T-helper 2 cell (primary cell): Measurements from ENCODE around the gene BTN1A1.
A peak's percentile ranks its signal among the peaks of the same experiment; 100 is the strongest.
"Not testable (repeated sequence)": the region's sequence is repeated elsewhere in the genome, so short reads cannot be mapped to it uniquely, and the experiment has no call there.

Experiments
- DNase-seq, 5 experiments: peaks; one replicate each; pipeline versions ENCODE4 v3.0.0 to v3.0.0-alpha.2; 2012 to 2022

Gene BTN1A1

GRCh38 chr6:26475823-26476729, 24.0 kb upstream of the BTN1A1 start:
- DNase-seq: no peak

DNA sequence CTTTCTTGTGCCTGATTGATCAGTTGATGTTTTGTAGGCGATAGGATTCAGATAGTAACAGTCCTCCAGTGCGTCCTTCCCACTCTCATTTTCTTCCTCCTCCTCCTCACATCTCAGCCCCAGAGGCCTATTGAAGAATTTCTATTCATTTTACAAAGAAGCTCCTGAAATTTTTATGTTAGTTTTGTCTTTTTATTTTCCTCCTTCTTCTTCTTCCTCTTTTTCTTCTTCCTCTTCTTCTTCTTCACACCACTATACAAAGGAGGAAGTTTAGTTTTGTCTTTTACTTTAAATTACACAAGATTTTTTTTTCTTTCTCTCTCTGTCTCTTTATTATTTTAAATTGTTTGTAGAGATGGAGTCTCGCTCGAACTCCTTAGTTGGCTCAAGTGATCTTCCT, 23.2 kb upstream of the BTN1A1 start:
- DNase-seq: no peak

DNA sequence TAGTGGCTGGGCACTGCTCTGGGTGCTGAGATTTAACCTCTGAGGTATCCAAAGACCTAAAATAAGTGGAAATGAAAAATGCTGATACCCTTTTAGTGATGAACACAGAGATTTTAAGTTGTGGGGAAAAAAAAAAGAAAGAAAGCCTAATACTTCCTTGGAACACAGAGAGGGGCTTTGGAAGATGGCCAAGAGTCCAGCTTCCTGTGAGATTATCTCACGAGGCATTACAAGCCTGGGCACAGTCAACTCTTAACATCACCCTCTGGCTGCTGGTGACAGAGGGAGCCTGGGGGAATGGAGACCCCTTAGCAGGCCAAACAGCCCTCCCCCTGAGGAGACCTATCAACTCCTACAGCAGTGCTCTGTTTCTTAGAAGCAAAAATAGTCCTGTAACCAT, 22.7 kb upstream of the BTN1A1 start:
- no peak for DNase-seq

DNA sequence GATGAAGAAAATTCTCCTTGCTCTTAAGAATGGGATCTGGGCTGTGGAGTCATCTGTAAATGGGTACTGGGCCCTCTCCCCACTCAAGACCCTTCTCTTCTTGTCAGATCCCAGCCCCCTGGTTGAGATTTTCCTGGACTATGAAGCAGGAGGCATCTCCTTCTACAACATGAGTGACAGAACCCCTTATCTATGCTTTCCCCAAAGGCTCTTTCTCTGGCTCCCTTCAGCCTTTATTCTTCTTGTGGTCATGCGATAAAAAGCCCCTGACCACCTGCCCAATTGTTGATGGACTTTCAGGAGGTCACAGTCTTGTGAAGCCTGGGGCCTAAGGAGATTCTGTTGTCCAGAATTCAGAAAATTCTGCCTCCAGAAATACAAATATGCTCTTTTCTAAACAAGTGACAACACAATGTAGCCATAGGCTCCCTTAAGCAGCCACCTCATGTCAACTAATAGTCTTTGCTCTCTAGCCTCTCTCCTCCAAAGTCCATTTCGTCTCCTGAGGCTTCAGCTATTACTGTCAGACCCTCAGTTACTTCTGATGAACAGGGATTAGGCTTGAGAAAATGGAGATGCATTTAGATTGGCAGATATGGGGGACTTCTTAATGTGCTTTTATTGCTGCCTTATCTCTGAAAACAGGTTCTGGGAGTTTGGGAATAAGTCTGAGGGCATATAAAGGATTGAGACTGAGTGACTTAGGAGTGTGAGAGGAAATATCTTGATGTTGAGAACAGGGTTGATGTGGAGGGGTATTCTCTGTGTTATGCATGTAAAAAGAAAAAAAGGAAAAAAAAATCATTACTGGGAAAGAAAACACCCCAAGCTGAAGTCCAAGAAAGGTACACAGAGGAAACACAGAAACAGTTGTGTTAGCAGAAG, 21.8 kb upstream of the BTN1A1 start:
- no peak for DNase-seq

DNA sequence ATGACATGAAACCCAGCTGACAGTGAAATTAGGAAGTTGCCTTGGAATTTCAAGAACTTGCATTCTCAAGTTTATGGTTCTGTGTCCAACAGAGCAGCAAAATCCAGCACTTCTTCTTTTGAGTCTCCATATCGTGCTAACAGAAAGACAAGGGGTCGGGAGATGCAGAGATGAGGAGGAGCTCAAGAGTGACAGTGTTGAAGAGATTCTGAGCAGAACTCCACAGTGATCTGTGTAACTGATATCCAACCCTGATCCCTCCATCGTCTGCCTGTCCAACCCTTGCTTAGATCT, 21.2 kb upstream of the BTN1A1 start:
- DNase-seq: no peak

DNA sequence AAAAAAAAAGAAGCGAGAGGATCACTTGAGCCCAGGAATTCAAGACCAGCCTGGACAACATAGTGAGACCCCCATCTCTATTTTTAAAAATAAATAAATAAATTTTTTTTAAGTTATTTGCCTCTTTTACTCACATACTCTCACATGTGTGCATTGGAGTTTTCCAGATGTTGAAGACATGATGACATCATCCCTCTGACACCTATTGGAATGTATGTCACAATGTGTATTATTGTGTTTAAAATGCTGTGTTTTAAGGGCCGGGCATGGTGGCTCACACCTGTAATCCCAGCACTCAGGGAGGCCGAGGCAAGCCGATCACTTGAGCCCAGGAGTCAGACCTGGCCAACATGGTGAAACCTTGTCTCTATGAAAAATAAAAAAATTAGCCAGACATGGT, 17.8 kb upstream of the BTN1A1 start:
- no peak for DNase-seq

GRCh38 chr6:26483727-26484126, 16.4 kb upstream of the BTN1A1 start:
- no peak for DNase-seq

DNA sequence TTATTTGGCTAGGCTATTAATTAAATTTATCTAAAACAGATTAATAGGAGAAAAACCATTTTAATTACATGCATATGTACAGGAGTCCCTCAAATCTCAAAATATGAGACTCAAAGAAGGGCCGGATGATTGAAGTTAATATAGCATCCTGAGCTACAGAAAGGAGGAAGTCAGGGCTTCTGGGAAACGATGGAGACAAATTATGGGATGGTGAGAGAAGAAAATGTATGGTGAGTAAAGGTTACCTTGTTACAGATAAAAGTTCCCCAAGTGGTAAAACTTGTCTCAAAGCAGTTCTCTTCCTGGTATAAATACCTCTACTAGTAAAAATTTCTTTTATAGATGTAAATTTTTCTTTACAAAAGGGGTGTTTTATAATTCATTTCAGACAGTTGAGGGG, 15.9 kb upstream of the BTN1A1 start:
- no peak for DNase-seq

DNA sequence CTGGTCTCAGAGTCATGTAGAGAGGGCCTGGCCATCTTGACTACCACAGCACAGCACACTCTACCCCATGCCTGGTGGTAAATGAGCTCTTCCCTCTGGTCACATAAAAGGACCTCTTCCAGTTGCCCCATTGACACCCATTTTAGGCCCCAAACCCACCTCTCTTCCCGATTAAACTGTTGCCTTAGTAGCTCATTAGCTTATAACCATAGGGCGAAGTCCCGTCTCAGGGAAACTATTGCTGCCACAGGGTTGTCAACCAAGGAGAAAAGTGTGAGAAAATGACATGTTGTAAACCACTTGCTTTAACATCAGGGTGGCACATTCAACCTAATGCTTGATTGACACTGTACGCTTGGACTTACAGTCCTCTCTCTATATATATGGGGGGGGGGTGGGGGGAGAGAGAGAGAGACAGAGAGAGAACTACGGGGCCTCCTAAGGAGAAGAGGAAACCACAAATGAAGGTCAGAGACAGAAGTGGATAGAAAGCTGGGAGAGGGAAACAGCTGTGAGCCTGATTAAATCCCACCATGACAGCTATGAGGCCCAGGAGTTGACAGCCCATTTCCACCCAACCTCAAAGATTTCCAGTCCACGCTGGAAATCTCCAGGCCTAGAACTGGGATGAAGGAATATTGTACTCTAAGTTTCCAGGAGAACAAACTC, 14.9 kb upstream of the BTN1A1 start:
- no peak for DNase-seq

DNA sequence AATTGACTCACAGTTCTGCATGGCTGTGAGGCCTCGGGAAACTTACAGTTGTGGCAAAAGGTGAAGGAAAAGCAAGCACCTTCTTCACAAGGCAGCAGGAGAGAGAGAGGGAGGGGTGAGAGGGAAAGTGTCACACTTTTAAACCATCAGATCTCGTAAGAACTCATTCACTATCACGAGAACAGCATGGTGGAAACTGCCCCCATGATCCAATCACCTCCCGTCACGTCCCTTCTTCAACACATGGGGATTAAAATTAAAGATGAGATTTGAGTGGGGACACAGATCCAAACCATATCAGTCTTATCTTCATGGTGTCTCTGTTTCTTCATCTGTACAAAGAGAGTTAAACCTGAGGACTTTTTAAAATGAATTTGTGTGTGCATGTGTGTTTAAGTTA, 13.7 kb upstream of the BTN1A1 start:
- no peak for DNase-seq

- DNase-seq: no peak
Measured at GRCh38 chr6:26487466-26487865, 12.6 kb upstream of the BTN1A1 start.

- peak in 1 of 5 experiments; percentile 8 for DNase-seq
Measured at GRCh38 chr6:26489996-26490964, 9.8 kb upstream of the BTN1A1 start.

- no peak for DNase-seq
Measured at GRCh38 chr6:26491604-26492003, 8.5 kb upstream of the BTN1A1 start.

DNA sequence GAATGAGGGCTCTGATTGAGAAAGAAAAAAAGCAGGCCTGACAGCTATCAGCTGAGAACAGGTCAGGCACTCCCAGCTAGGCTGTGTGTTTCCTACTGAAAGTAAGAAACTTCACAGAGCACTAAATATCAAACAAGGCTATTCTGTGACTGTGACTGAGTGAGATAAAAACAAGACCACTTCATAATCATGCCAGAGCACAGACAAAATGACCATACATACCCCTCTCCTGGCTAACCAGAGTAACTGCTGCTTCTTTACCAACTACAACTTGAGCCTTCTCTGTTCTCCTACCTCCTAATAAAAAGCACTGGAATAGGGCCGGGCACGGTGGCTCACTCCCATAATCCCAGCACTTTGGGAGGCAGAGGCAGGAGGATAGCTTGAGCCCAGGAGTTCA, 6.8 kb upstream of the BTN1A1 start:
- DNase-seq: peak in 1 of 5 experiments; percentile 39

DNA sequence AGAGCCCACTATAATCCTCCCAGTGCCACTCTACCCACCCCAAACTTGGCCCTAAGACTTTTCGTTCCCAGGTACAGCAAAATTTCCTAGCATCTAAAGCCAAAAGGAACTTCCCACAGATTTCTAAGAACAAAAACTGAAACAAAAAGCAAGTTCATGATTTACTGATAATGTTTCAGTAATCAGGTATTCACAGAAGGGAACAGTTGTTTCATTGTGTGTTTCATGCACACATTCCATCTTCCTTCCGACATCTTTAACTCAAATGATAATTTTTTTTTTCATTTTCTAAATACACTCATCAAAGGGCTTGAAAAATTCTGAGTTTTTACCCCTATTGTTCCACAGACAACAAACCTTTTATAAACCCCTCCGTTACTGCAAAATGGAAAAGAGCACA, 6.0 kb upstream of the BTN1A1 start:
- DNase-seq: no peak

- no peak for DNase-seq
Measured at GRCh38 chr6:26495281-26495680, 4.8 kb upstream of the BTN1A1 start.

DNA sequence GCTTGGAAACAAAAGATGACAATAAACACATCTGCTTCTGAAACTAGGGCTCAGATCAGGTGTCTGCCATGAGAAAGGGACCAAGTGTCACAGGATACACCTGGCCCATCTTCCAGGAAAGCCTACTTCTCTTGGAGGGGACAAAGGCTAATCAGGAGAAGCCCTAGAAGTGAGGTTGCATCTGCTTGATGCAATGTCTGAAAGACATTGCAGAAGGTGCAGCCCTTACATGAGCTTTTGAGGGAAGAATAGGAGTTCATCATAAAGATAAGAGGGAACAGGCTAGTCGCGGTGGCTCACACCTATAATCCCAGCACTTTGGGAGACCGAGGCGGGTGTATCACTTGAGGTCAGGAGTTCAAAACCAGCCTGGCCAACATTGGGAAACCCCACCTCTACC, 2.5 kb upstream of the BTN1A1 start:
- no peak for DNase-seq

DNA sequence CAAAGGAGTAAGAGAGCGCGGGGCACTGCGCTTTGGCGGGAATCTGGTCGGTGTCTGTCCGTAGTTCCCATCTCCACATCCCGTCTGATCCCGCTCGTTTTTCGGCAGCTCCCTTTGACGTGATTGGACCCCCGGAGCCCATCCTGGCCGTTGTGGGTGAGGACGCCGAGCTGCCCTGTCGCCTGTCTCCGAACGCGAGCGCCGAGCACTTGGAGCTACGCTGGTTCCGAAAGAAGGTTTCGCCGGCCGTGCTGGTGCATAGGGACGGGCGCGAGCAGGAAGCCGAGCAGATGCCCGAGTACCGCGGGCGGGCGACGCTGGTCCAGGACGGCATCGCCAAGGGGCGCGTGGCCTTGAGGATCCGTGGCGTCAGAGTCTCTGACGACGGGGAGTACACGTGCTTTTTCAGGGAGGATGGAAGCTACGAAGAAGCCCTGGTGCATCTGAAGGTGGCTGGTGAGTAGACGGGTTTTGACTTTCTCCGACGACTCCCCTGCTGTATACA, 1.4 kb downstream of the BTN1A1 start:
- DNase-seq: peak; percentile 2 to 51 (median 12)

DNA sequence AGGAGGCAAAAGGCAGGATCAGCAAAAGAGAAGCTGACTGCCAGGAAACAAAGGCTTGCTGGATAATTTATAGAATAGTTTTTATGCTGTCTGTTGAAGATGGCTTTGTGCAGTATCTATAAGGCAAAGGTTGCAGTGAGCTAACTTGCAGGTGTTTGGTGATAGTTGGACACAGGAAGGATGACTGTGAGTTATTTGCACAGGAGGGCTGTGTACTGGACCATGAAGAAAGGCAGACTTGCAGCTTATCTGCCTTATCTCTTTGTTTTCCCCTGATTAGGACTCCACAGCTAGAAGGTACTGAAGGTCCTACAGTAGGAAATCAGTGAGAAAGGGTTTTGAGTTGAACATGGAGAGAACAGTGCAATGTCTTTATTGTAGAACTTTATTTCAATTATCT, 2.1 kb downstream of the BTN1A1 start:
- no peak for DNase-seq

DNA sequence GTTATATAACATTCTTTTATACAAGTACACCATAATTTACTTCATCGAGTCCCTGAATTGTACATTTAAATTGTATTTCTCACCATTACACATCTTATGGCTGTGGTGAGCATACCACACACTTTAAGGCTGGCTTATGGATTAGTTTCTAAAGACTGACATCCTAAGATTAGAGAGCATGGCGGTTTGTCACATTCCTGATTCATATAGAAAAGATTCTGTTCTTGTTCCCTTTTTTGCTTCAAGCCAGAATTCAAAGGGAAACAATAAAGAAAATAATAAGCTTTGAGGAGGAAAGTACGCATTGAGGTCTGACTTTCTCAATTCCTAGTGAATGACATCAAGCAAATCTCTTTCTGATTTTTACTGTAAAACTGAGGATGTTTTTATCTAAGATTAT, 2.5 kb downstream of the BTN1A1 start:
- DNase-seq: no peak

DNA sequence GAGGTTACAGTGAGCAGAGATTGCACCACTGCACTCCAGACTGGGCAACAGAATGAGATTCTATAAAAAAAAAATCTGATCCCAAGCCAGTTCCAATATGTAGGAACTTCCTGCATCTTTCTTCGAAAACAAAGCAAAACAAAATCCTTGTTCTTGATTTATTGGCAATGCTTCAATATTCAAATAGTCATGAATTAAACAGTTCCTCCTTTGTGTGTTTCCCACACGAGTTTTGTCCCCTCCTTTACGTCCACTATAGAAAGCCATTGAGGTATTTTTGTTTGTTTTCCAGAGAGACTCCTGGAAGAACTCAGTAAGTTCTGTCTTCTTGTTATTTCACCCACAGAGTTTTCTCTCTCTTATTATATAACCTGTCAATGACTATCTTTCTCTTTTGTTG, 7.6 kb downstream of the BTN1A1 start:
- no peak for DNase-seq

DNA sequence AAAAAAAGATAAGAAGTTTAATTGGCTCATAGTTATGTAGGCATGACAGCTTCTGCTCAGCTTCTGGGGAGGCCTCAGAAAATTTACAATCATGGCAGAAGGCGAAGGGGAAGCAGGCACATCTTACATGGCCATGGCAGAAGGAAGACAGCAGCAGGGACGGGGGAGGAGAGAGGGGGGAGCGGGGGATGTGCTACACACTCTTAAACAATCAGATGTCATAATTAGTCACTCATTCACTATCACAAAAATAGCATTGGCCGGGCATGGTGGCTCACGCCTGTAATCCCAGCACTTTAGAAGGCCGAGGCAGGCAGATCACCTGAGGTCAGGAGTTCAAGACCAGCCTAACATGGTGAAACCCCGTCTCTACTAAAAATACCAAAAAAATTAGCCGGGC, 10.9 kb downstream of the BTN1A1 start:
- not testable (repeated sequence) for DNase-seq
